HEK293 (cell line): ENCODE measurements around the gene THTPA.

Experiments used
- CTCF ChIA-PET: fragments of 350-600 bp; formaldehyde crosslinking; extraction: SDS; loops from one replicate; lab custom pipeline; 2021; ENCODE audit warnings: antibody characterized with exemption; lab: Yijun Ruan, JAX
- POLR2A ChIA-PET: fragments of 300-600 bp; formaldehyde crosslinking; extraction: SDS; loops from one replicate; lab custom pipeline; 2020; ENCODE audit warnings: antibody characterized with exemption, inconsistent platforms; lab: Yijun Ruan, JAX
- H3K27ac ChIP-seq: fragments of 200-500 bp; sonication (Bioruptor generic); 2 replicates; pipeline ENCODE4 v1.5.1; 2014; ENCODE audit warnings: low read depth, low read length, control low read depth, inconsistent platforms; ENCODE audit errors: extremely low read depth
- H3K36me3 ChIP-seq, 2 experiments: fragments of 200-500 bp in 1 of 2; sonication (Bioruptor generic) in 1 of 2; 1 replicate in 1 of 2; 2 replicates in 1 of 2; pipeline ENCODE4 v1.5.1; 2014 to 2017; ENCODE audit warnings: inconsistent platforms in 2 of 2, low read length in 2 of 2; ENCODE audit not compliant: control insufficient read depth in 2 of 2, insufficient read depth in 1 of 2
- H3K4me1 ChIP-seq: fragments of 200-500 bp; sonication (Bioruptor generic); 2 replicates; pipeline ENCODE4 v1.5.1; 2014; ENCODE audit warnings: mild to moderate bottlenecking, low read length, inconsistent platforms; ENCODE audit not compliant: control insufficient read depth, insufficient read depth
- H3K4me3 ChIP-seq: 2 replicates; pipeline ENCODE4 v1.5.1; 2011; ENCODE audit warnings: low read depth, mild to moderate bottlenecking, control low read depth, low read length, moderate library complexity
- H3K9me3 ChIP-seq: fragments of 200-500 bp; sonication (Bioruptor generic); 2 replicates; pipeline ENCODE4 v1.5.1; 2014; ENCODE audit warnings: low read depth, low read length, inconsistent platforms; ENCODE audit not compliant: control insufficient read depth, insufficient read depth
- HOXC10 ChIP-seq: sonication (generic); formaldehyde crosslinking; IDR thresholded peaks from 2 replicates; pipeline ENCODE4 v1.8.1; 2023; ENCODE audit warnings: mild to moderate bottlenecking, missing genetic modification reagents
- REPIN1 ChIP-seq: fragments of 450-650 bp; formaldehyde crosslinking; IDR thresholded peaks from 2 replicates; pipeline ENCODE4 v1.5.1; 2017; ENCODE audit warnings: missing biosample characterization, missing genetic modification characterization, low read depth
- YY1 ChIP-seq: fragments of 450-650 bp; formaldehyde crosslinking; IDR thresholded peaks from 2 replicates; pipeline ENCODE4 v1.5.1; 2018; ENCODE audit warnings: missing biosample characterization, missing genetic modification characterization
- ZBTB20 ChIP-seq: fragments of 450-650 bp; formaldehyde crosslinking; IDR thresholded peaks from 2 replicates; pipeline ENCODE4 v1.5.1; 2016; ENCODE audit warnings: missing biosample characterization, missing genetic modification characterization
- ZBTB8A ChIP-seq: fragments of 450-650 bp; formaldehyde crosslinking; IDR thresholded peaks from 2 replicates; pipeline ENCODE4 v1.5.1; 2016; ENCODE audit warnings: missing biosample characterization, missing genetic modification characterization
- ZNF132 ChIP-seq: fragments of 450-650 bp; formaldehyde crosslinking; IDR thresholded peaks from 2 replicates; pipeline ENCODE4 v1.5.1; 2017; ENCODE audit warnings: missing biosample characterization, missing genetic modification characterization, borderline replicate concordance
- ZNF174 ChIP-seq: fragments of 450-650 bp; formaldehyde crosslinking; IDR thresholded peaks from 2 replicates; pipeline ENCODE4 v1.5.0; 2017; ENCODE audit warnings: missing biosample characterization, mild to moderate bottlenecking, missing genetic modification characterization
- ZNF184 ChIP-seq: fragments of 450-650 bp; IDR thresholded peaks from 2 replicates; pipeline ENCODE4 v1.5.1; 2018; ENCODE audit warnings: missing biosample characterization, mild to moderate bottlenecking, missing genetic modification characterization
- ZNF202 ChIP-seq: fragments of 450-650 bp; formaldehyde crosslinking; IDR thresholded peaks from 2 replicates; pipeline ENCODE4 v1.5.1; 2016; ENCODE audit warnings: missing biosample characterization, missing genetic modification characterization, borderline replicate concordance
- ZNF223 ChIP-seq: fragments of 450-650 bp; formaldehyde crosslinking; IDR thresholded peaks from 2 replicates; pipeline ENCODE4 v1.5.1; 2016; ENCODE audit warnings: missing biosample characterization, missing genetic modification characterization
- ZNF521 ChIP-seq: fragments of 450-650 bp; formaldehyde crosslinking; IDR thresholded peaks from 2 replicates; pipeline ENCODE4 v1.5.1; 2017; ENCODE audit warnings: missing biosample characterization, mild to moderate bottlenecking, missing genetic modification characterization
- ZNF664 ChIP-seq: fragments of 450-650 bp; formaldehyde crosslinking; IDR thresholded peaks from 2 replicates; pipeline ENCODE4 v1.5.1; 2016; ENCODE audit warnings: missing biosample characterization, missing genetic modification characterization
- ZNF701 ChIP-seq: fragments of 450-650 bp; formaldehyde crosslinking; IDR thresholded peaks from 2 replicates; pipeline ENCODE4 v1.5.1; 2016; ENCODE audit warnings: missing biosample characterization, missing genetic modification characterization
- ZSCAN16 ChIP-seq: fragments of 450-650 bp; formaldehyde crosslinking; IDR thresholded peaks from 2 replicates; pipeline ENCODE4 v1.5.1; 2016; ENCODE audit warnings: missing biosample characterization, missing genetic modification characterization
- TF ChIP-seq, protein P1 (sequence below): fragments of 450-650 bp; formaldehyde crosslinking; IDR thresholded peaks from 2 replicates; pipeline ENCODE4 v1.5.1; 2016; ENCODE audit warnings: missing biosample characterization, missing genetic modification characterization
- TF ChIP-seq, protein P2 (sequence below): fragments of 450-650 bp; formaldehyde crosslinking; IDR thresholded peaks from 2 replicates; pipeline ENCODE4 v1.5.1; 2016; ENCODE audit warnings: missing biosample characterization, missing genetic modification characterization
- TF ChIP-seq, protein P3 (sequence below): fragments of 450-650 bp; formaldehyde crosslinking; IDR thresholded peaks from 2 replicates; pipeline ENCODE4 v1.5.1; 2017; ENCODE audit warnings: missing biosample characterization, missing genetic modification characterization

The THTPA gene

GRCh38 chr14:23513005-23513817 lies 42.9 kb upstream of the THTPA start:
- ChIA-PET CTCF (no interaction called here), POLR2A (no interaction called here)
- Histone ChIP-seq H3K4me1 (no peaks in the 10 kb centered on the region), H3K27ac (no peak overlapping the region), H3K36me3 (no peaks in the 10 kb centered on the region), H3K4me3 (no peak overlapping the region), H3K9me3 (no peaks in the 10 kb centered on the region)
- TF ChIP-seq HOXC10 (CRISPR knock-in tag): no peak
- no peak for TF ChIP-seq ZNF174 (tag by site-specific recombination)
- TF ChIP-seq ZBTB8A (tag by site-specific recombination): no peak
- TF ChIP-seq REPIN1 (tag by site-specific recombination): no peak

DNA sequence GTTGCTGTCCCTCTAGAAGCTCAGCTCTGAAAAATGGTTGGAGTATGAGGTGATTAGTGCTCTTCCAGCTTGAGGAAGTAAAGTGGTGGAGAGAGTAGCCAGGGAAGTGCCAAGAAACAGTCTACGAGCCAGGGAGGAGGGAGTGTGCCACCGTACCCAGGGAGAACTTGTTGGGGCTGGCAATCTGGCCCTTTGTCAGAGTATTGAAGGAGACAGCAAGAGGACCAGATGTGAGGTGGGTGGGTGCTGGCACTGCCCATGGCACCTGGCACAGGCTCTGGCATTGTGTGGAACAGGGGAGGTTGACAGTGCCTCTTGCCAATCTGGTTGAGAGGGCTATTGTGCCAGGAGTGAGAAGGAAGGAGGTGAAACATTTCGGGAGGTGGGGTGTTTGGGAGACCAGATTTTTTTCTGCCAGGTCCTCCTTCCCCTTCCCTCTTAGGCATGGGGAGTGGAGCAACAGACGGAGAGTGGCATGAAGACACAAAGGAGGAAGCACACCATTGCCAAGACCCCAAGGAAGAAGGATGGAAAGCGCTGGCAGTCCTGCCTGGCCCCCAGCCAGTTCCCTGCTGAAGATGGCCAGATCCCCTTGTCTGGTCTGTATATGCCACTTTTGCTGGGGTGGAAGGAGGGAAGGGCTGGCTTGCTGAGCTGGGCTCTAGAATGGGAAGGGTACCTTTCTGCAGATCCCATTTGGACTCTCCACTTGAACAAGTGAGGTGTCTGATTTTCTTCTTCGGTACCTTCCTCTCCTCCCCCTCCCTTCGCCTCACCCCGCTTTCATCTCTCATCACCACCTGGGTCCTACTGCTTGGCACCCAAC lies 42.0 kb upstream of the THTPA start:
- H3K4me3 ChIP-seq: no peak overlapping the region
- CTCF ChIA-PET: interaction anchor here (0.6 kb wide), 1 partner anchor 378 kb away, joined by 3 read pairs; no protein-coding TSS in a partner anchor
- H3K9me3 ChIP-seq: no peaks in the 10 kb centered on the region
- no peaks in the 10 kb centered on the region for H3K36me3 ChIP-seq
- H3K4me1 ChIP-seq: no peaks in the 10 kb centered on the region
- POLR2A ChIA-PET: no interaction called here
- TF ChIP-seq ZNF132 (tag by site-specific recombination) (no peak), ZNF223 (tag by site-specific recombination) (no peak), ZNF184 (tag by site-specific recombination) (no peak), ZNF521 (tag by site-specific recombination) (no peak), ZBTB20 (no peak), ZNF202 (no peak), YY1 (no peak), ZSCAN16 (tag by site-specific recombination) (no peak), ZNF664 (tag by site-specific recombination) (no peak), ZNF701 (tag by site-specific recombination) (no peak)
- TF ChIP-seq, protein P1, sequence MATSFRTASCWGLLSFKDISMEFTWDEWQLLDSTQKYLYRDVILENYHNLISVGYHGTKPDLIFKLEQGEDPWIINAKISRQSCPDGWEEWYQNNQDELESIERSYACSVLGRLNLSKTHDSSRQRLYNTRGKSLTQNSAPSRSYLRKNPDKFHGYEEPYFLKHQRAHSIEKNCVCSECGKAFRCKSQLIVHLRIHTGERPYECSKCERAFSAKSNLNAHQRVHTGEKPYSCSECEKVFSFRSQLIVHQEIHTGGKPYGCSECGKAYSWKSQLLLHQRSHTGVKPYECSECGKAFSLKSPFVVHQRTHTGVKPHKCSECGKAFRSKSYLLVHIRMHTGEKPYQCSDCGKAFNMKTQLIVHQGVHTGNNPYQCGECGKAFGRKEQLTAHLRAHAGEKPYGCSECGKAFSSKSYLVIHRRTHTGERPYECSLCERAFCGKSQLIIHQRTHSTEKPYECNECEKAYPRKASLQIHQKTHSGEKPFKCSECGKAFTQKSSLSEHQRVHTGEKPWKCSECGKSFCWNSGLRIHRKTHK (tag by site-specific recombination): no peak
- TF ChIP-seq, protein P2, sequence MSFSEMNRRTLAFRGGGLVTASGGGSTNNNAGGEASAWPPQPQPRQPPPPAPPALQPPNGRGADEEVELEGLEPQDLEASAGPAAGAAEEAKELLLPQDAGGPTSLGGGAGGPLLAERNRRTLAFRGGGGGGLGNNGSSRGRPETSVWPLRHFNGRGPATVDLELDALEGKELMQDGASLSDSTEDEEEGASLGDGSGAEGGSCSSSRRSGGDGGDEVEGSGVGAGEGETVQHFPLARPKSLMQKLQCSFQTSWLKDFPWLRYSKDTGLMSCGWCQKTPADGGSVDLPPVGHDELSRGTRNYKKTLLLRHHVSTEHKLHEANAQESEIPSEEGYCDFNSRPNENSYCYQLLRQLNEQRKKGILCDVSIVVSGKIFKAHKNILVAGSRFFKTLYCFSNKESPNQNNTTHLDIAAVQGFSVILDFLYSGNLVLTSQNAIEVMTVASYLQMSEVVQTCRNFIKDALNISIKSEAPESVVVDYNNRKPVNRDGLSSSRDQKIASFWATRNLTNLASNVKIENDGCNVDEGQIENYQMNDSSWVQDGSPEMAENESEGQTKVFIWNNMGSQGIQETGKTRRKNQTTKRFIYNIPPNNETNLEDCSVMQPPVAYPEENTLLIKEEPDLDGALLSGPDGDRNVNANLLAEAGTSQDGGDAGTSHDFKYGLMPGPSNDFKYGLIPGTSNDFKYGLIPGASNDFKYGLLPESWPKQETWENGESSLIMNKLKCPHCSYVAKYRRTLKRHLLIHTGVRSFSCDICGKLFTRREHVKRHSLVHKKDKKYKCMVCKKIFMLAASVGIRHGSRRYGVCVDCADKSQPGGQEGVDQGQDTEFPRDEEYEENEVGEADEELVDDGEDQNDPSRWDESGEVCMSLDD (tag by site-specific recombination): no peak
- TF ChIP-seq, protein P3, sequence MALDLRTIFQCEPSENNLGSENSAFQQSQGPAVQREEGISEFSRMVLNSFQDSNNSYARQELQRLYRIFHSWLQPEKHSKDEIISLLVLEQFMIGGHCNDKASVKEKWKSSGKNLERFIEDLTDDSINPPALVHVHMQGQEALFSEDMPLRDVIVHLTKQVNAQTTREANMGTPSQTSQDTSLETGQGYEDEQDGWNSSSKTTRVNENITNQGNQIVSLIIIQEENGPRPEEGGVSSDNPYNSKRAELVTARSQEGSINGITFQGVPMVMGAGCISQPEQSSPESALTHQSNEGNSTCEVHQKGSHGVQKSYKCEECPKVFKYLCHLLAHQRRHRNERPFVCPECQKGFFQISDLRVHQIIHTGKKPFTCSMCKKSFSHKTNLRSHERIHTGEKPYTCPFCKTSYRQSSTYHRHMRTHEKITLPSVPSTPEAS: no peak
- H3K27ac ChIP-seq: no peak overlapping the region
